Measurements from ENCODE around the gene SHB. TPM values are rescaled to one million over a fixed set of nuclear protein-coding genes. Genes with fewer than 3 reads are reported as not detected.

The SHB gene
- total and polyA plus RNA-seq, 2 of the 8 experiments (the other 6 are each of a cell fraction or from before 2014, with no cell fraction given) = 4.1 to 12.6 TPM

GRCh38 chr9:37909326-37909725 lies 159.7 kb downstream of the SHB start (continued):
- no peak for TF ChIP-seq CHD7 (IDR thresholded peaks at IDR 0.05; ENCODE audit: insufficient replicate concordance, low read length)
- no peak for TF ChIP-seq CTBP2 (IDR thresholded peaks at IDR 0.05; ENCODE audit: borderline replicate concordance, insufficient read depth, insufficient read length, low read length)
- no peak for TF ChIP-seq SIN3A (conservative IDR thresholded peaks at IDR 0.05 in 1 of 2, IDR thresholded peaks at IDR 0.05 in 1 of 2; ENCODE audit: low read depth in 1 of 2, low read length in 2 of 2)
- no peak for TF ChIP-seq E2F6 (IDR thresholded peaks at IDR 0.05)
- no peak for TF ChIP-seq ZNF274 (IDR thresholded peaks at IDR 0.05; ENCODE audit: borderline replicate concordance, extremely low read depth, low read length)
